ENCODE results near the gene EXD3. TPM values are rescaled to one million over a fixed set of nuclear protein-coding genes. Genes with fewer than 3 reads are reported as not detected.
"Not testable (repeated sequence)": the region's sequence is repeated elsewhere in the genome, so short reads cannot be mapped to it uniquely, and the experiment has no call there.

Gene EXD3
- total RNA-seq, 2 experiments from 2014 or later, result 8.1 to 9.0 TPM

GRCh38 chr9:137411645-137412380, 11.1 kb downstream of the EXD3 start:
- Mint-ChIP-seq H3K9me3 (no peaks in the 10 kb centered on the region), H3K27me3 (peaks cover 3% of the 10 kb centered on the region), H3K27ac (no peak overlapping the region), H3K4me3 (no peak overlapping the region), H3K4me1 (ENCODE audit: low read depth) (peaks cover 6% of the 10 kb centered on the region), H3K36me3 (ENCODE audit: low read depth) (peaks cover 3% of the 10 kb centered on the region)
- POLR2A ChIA-PET, result interaction anchor here (1.2 kb wide), 2 partner anchors 11 kb away, joined by 4 to 7 read pairs; partner anchors contain the start of genes EXD3 and NOXA1
- DNase-seq (peak; percentile 81), ATAC-seq (peak; percentile 48)
- intact Hi-C loops (cut with micrococcal nuclease), result no loop called here
- no peak for TF ChIP-seq CTCF (IDR thresholded peaks at IDR 0.05)
- CTCF ChIA-PET, result interaction anchor here (1.2 to 1.6 kb wide), 3 partner anchors 10 to 125 kb away, joined by 3 to 6 read pairs (median 4); no protein-coding TSS in a partner anchor

- H3K27me3 Mint-ChIP-seq, result peaks cover 3% of the 10 kb centered on the region
- H3K9me3 Mint-ChIP-seq, result no peaks in the 10 kb centered on the region
- no peak for TF ChIP-seq CTCF (IDR thresholded peaks at IDR 0.05)
- intact Hi-C loops (cut with micrococcal nuclease), result no loop called here
- H3K27ac Mint-ChIP-seq, result no peak overlapping the region
- peaks cover 3% of the 10 kb centered on the region for H3K36me3 Mint-ChIP-seq (ENCODE audit: low read depth)
- ATAC-seq (no peak), DNase-seq (no peak)
- CTCF ChIA-PET, result interaction anchor here (1.2 kb wide), 1 partner anchor 124 kb away, joined by 4 read pairs; no protein-coding TSS in a partner anchor
- peaks cover 6% of the 10 kb centered on the region for H3K4me1 Mint-ChIP-seq (ENCODE audit: low read depth)
- POLR2A ChIA-PET, result interaction anchor here (1.2 kb wide), 1 partner anchor 11 kb away, joined by 4 read pairs; no protein-coding TSS in a partner anchor
- H3K4me3 Mint-ChIP-seq, result no peak overlapping the region
Measured at GRCh38 chr9:137411260-137411644, 11.7 kb downstream of the EXD3 start.

GRCh38 chr9:137410891-137411249, 12.1 kb downstream of the EXD3 start:
- TF ChIP-seq CTCF (IDR thresholded peaks at IDR 0.05), result no peak
- Mint-ChIP-seq H3K9me3 (no peaks in the 10 kb centered on the region), H3K4me1 (ENCODE audit: low read depth) (peaks cover 6% of the 10 kb centered on the region), H3K27ac (no peak overlapping the region), H3K36me3 (ENCODE audit: low read depth) (peaks cover 3% of the 10 kb centered on the region), H3K27me3 (peaks cover 3% of the 10 kb centered on the region), H3K4me3 (no peak overlapping the region)
- ChIA-PET CTCF (interaction anchor here (1.2 kb wide), 1 partner anchor 124 kb away, joined by 4 read pairs; no protein-coding TSS in a partner anchor), POLR2A (interaction anchor here (1.2 kb wide), 1 partner anchor 11 kb away, joined by 4 read pairs; no protein-coding TSS in a partner anchor)
- DNase-seq, result no peak
- intact Hi-C loops (cut with micrococcal nuclease), result no loop called here
- no peak for ATAC-seq

- DNase-seq; H3K27me3 Mint-ChIP-seq; H3K36me3 Mint-ChIP-seq (ENCODE audit: low read depth); H3K9me3 Mint-ChIP-seq; H3K4me3 Mint-ChIP-seq; H3K27ac Mint-ChIP-seq; H3K4me1 Mint-ChIP-seq (ENCODE audit: low read depth); intact Hi-C loops (cut with micrococcal nuclease); ATAC-seq: not testable (repeated sequence)
- ChIA-PET POLR2A (interaction anchor here (0.6 to 1.2 kb wide), 2 partner anchors 12 to 147 kb away, joined by 3 to 4 read pairs; no protein-coding TSS in a partner anchor), CTCF (interaction anchor here (1.0 to 1.8 kb wide), 3 partner anchors 12 to 123 kb away, joined by 3 to 6 read pairs (median 4); partner anchors contain the start of gene EXD3)
Measured at GRCh38 chr9:137410236-137410890, 12.6 kb downstream of the EXD3 start.

DNA sequence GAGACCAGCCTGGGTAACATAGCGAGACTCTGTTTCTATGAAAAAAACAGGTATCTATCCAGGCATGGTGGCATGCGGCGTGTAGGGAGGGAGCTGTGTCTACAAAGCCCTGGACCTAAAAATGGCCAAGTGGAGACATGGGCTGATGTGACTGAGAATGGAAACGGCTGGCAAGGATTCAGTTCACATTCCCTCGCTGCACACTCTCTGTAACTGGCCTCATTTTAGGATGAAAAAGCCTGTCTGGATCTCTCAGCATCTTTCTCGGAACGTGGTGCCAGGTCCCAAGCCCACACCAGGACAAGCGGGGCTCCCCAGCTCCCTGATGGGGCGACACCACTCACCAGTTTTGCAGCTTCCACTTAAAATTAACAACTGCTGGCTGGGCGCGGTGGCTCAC, 13.4 kb downstream of the EXD3 start:
- Mint-ChIP-seq H3K27me3 (peaks cover 3% of the 10 kb centered on the region), H3K9me3 (no peaks in the 10 kb centered on the region), H3K36me3 (ENCODE audit: low read depth) (peaks cover 3% of the 10 kb centered on the region), H3K4me1 (ENCODE audit: low read depth) (peaks cover 6% of the 10 kb centered on the region), H3K27ac (no peak overlapping the region), H3K4me3 (no peak overlapping the region)
- DNase-seq (no peak), ATAC-seq (no peak)
- POLR2A ChIA-PET, result interaction anchor here (2.4 kb wide), 1 partner anchor 13 kb away, joined by 8 read pairs; the partner anchor contains the start of genes EXD3 and NOXA1
- CTCF ChIA-PET, result interaction anchor here (1.0 to 1.8 kb wide), 3 partner anchors 13 to 123 kb away, joined by 3 to 7 read pairs (median 6); partner anchors contain the start of gene EXD3
- no peak for TF ChIP-seq CTCF (IDR thresholded peaks at IDR 0.05)
- intact Hi-C loops (cut with micrococcal nuclease), result loop anchor here (10.0 kb wide), 1 partner anchor 115 kb away; no protein-coding TSS in a partner anchor
